Measurements from ENCODE around the gene COL5A3. TPM values are rescaled to one million over a fixed set of nuclear protein-coding genes. Genes with fewer than 3 reads are reported as not detected.
A peak's percentile ranks its signal among the peaks of the same experiment; 100 is the strongest.

The COL5A3 gene
- total RNA-seq, 2 donors from 2014 or later = 2.4 to 5.5 TPM

DNA sequence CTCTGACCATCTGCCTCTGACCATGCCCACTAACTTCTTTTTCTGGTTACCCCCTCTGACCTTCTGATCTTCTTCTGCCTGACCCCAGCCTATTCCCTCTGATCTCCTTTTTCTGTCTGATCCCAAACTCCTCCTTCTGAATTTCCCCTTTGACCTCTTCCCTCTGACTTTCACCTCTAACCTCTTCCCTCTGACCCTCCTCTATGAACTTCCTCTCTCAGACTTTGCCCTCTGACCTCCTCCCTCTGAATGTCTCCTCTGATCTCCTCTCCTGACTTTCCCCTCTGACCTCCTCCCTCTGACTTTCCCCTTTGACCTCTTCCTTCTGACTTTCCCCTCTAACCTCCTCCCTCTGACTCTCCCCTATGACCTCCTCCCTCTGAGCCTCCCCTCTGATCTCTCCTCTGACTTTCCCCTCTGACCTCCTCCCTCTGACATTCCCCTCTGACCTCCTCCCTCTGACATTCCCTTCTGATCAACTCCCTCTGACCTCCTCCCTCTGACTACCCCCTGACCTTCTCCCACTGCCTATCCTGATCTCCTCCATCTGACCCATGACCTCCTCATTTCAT, 3.5 kb downstream of the COL5A3 start:
- Histone ChIP-seq H3K9ac (ENCODE audit: low read depth in 2 of 2, low read length in 2 of 2) (no peak overlapping the region), H3K27ac (no peak overlapping the region), H3K27me3 (peaks cover 11% of the 10 kb centered on the region), H3K36me3 (no peaks in the 10 kb centered on the region), H3K4me1 (peaks cover 3% of the 10 kb centered on the region), H3K4me3 (no peak overlapping the region), H3K9me3 (no peaks in the 10 kb centered on the region)
- intact Hi-C loops (cut with DNase I) = no loop called here
- TF ChIP-seq, protein P1, sequence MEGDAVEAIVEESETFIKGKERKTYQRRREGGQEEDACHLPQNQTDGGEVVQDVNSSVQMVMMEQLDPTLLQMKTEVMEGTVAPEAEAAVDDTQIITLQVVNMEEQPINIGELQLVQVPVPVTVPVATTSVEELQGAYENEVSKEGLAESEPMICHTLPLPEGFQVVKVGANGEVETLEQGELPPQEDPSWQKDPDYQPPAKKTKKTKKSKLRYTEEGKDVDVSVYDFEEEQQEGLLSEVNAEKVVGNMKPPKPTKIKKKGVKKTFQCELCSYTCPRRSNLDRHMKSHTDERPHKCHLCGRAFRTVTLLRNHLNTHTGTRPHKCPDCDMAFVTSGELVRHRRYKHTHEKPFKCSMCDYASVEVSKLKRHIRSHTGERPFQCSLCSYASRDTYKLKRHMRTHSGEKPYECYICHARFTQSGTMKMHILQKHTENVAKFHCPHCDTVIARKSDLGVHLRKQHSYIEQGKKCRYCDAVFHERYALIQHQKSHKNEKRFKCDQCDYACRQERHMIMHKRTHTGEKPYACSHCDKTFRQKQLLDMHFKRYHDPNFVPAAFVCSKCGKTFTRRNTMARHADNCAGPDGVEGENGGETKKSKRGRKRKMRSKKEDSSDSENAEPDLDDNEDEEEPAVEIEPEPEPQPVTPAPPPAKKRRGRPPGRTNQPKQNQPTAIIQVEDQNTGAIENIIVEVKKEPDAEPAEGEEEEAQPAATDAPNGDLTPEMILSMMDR (IDR thresholded peaks at IDR 0.05) = no peak
- DNase-seq = no peak

DNA sequence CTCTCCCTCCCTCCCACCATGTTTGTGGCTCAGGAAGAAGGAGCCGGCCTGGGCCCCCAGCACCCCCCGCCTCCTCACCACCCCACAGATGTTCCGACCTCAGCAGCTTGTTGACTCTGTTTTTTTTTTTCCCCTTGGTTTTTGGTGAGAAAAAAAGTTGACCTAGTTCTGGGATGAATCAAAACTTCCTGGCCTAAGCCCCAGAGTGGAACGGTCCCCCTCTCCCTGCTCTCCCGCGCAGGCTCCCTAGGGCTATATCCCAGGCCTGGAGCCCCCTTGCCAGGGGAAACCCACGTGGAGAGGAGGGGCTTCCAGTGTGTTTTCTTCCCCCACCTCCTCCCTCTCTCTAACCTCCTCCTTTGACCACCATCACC, 4.0 kb downstream of the COL5A3 start:
- Histone ChIP-seq H3K4me1 (peaks cover 3% of the 10 kb centered on the region), H3K9me3 (no peaks in the 10 kb centered on the region), H3K36me3 (no peaks in the 10 kb centered on the region), H3K27me3 (peaks cover 11% of the 10 kb centered on the region), H3K27ac (peak overlapping the region; percentile 32), H3K4me3 (no peak overlapping the region), H3K9ac (ENCODE audit: low read depth in 2 of 2, low read length in 2 of 2) (peak overlapping the region in 1 of 2 donors; percentile 24)
- DNase-seq = no peak
- TF ChIP-seq, protein P1 (IDR thresholded peaks at IDR 0.05) = no peak
- intact Hi-C loops (cut with DNase I) = no loop called here

DNA sequence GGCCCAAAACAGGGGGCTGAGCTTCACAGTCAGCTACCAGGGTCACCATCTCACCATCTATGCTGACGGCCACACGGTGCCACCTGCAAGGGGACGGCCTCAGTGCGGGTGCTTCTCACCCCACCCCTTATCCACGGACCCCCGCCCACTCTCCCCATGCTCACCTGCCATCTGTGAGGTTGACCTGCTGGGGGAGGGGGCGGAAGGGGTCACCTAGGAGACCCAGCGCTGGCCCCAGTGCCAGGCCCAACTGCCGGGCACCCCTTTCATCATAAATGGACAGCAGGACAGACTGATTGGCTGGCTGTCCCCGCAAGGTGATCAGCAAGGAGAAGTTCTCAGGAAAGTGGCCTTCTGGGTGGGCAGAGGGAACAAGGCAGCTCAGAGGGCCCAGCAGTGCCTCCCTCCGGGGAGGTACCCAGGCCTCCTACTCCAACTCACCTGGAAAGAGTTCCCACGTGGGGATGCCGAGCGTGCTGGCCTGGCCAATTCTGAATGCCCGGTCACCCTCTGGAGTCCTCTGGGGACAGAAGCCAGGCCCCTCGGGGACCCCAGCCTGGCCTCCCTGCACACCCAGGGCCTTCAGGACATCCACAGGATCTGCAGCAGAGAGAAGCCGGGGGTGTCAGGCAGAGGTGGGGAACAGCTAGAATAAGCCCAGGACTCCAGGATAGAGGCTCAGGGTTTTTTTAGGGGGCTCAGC, 4.5 kb downstream of the COL5A3 start:
- H3K27me3 ChIP-seq = peaks cover 11% of the 10 kb centered on the region
- H3K9ac ChIP-seq (ENCODE audit: low read depth in 2 of 2, low read length in 2 of 2) = peak overlapping the region in 1 of 2 donors; percentile 24
- no peaks in the 10 kb centered on the region for H3K9me3 ChIP-seq
- no peaks in the 10 kb centered on the region for H3K36me3 ChIP-seq
- DNase-seq = no peak
- peaks cover 3% of the 10 kb centered on the region for H3K4me1 ChIP-seq
- intact Hi-C loops (cut with DNase I) = no loop called here
- TF ChIP-seq, protein P1 (IDR thresholded peaks at IDR 0.05) = no peak
- no peak overlapping the region for H3K4me3 ChIP-seq
- H3K27ac ChIP-seq = peak overlapping the region; percentile 32

DNA sequence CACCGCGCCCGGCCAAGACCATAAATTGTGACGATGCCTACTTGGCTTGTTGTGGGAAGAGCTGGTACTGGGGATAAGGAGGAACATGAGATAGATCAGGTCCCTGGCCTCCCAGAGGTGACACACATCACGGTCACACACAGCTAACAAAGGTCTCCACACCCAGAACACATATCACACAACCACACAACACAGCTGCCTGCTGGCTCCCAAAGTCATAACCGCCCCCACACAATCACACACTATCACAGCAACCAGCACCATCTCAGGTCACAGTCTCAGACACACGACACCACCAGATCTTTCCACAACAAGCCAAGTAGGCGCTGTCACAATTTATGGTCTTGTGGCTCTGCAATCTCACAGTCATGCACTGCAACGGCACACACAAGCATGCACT, 5.7 kb downstream of the COL5A3 start:
- Histone ChIP-seq H3K9me3 (no peaks in the 10 kb centered on the region), H3K36me3 (no peaks in the 10 kb centered on the region), H3K27ac (no peak overlapping the region), H3K9ac (ENCODE audit: low read depth in 2 of 2, low read length in 2 of 2) (no peak overlapping the region), H3K4me3 (no peak overlapping the region), H3K4me1 (peaks cover under 1% of the 10 kb centered on the region), H3K27me3 (peaks cover 10% of the 10 kb centered on the region)
- TF ChIP-seq, protein P1 (IDR thresholded peaks at IDR 0.05) = no peak
- DNase-seq = no peak
- intact Hi-C loops (cut with DNase I) = no loop called here

DNA sequence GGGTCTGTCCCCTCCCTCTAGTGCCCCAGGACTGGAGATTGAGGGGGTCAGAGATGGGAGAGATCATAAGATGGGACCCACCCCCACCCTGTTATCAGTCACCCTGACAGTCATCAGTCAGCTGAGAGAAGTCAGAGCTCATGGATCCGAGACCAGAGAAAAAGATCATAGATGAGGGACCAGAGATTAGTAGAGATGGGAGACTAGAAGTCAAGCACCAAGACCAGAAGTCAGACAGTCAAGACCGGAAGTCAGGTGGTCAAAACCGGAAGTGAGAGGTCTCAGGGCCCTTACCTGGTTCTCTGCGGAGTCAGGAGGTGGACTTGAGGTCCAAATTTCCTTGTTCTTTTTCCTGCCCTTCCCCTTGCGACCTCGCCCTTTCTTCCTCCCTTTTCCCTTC, 7.0 kb downstream of the COL5A3 start:
- intact Hi-C loops (cut with DNase I) = no loop called here
- Histone ChIP-seq H3K27me3 (peaks cover 3% of the 10 kb centered on the region), H3K9ac (ENCODE audit: low read depth in 2 of 2, low read length in 2 of 2) (no peak overlapping the region), H3K4me3 (no peak overlapping the region), H3K9me3 (no peaks in the 10 kb centered on the region), H3K27ac (no peak overlapping the region), H3K36me3 (no peaks in the 10 kb centered on the region), H3K4me1 (no peaks in the 10 kb centered on the region)
- DNase-seq = no peak
- TF ChIP-seq, protein P1 (IDR thresholded peaks at IDR 0.05) = no peak
